ENCODE results near the gene ZNF440.

DNA sequence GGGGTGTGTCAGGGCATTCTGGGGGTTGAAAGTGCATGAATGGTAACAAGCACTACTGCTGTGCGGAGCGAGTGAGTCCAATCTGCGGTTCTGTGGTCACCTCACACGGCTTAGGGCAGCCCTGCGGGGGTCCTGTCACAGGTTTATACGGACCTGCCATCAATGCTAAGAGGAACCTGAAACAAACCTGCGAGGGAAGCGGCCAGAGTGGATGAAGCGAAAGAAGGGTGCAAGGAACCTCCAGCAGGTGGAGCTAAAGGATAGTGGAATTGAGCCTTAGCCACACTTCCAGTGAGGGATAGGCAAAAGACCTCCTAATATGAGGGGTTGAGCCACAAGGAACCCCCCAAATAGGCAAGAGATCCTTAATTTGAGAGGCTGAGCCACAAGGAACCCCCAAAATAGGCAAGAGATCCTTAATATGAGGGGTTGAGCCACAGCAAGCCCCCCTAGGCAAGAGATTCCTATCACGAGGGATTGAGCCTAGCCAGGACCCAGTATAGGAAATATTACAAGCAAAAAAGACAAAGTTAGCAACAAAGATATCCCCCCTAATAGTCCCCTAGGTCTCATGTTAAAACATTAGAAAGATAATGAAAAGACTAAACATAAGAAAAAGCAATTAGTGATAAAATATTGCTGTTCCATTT lies 67.2 kb downstream of the ZNF440 start:
- no peak for TF ChIP-seq POLR2A (IDR thresholded peaks at IDR 0.05; ENCODE audit: borderline replicate concordance, extremely low read depth, insufficient read depth, insufficient read length)
- TF ChIP-seq, protein P1, sequence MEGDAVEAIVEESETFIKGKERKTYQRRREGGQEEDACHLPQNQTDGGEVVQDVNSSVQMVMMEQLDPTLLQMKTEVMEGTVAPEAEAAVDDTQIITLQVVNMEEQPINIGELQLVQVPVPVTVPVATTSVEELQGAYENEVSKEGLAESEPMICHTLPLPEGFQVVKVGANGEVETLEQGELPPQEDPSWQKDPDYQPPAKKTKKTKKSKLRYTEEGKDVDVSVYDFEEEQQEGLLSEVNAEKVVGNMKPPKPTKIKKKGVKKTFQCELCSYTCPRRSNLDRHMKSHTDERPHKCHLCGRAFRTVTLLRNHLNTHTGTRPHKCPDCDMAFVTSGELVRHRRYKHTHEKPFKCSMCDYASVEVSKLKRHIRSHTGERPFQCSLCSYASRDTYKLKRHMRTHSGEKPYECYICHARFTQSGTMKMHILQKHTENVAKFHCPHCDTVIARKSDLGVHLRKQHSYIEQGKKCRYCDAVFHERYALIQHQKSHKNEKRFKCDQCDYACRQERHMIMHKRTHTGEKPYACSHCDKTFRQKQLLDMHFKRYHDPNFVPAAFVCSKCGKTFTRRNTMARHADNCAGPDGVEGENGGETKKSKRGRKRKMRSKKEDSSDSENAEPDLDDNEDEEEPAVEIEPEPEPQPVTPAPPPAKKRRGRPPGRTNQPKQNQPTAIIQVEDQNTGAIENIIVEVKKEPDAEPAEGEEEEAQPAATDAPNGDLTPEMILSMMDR (IDR thresholded peaks at IDR 0.05 in 2 of 3, conservative IDR thresholded peaks at IDR 0.05 in 1 of 3; ENCODE audit: borderline replicate concordance in 1 of 3, insufficient read depth in 1 of 3, low read depth in 2 of 3, low read length in 2 of 3) = peak; percentile 52 to 60 (median 58); a peak in 5 of 6 replicates
- TF ChIP-seq, protein P2, sequence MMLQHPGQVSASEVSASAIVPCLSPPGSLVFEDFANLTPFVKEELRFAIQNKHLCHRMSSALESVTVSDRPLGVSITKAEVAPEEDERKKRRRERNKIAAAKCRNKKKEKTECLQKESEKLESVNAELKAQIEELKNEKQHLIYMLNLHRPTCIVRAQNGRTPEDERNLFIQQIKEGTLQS (IDR thresholded peaks at IDR 0.05) = no peak
- no peak for TF ChIP-seq SP1 (IDR thresholded peaks at IDR 0.05; ENCODE audit: low read depth)
- no peak for TF ChIP-seq ZNF274 (IDR thresholded peaks at IDR 0.05; ENCODE audit: low read depth, low read length)
- no peak for TF ChIP-seq POLR2AphosphoS5 (IDR thresholded peaks at IDR 0.05; ENCODE audit: low read depth, low read length)
- TF ChIP-seq FOSL1 (IDR thresholded peaks at IDR 0.05; ENCODE audit: low read depth) = no peak
- TF ChIP-seq, protein P3, sequence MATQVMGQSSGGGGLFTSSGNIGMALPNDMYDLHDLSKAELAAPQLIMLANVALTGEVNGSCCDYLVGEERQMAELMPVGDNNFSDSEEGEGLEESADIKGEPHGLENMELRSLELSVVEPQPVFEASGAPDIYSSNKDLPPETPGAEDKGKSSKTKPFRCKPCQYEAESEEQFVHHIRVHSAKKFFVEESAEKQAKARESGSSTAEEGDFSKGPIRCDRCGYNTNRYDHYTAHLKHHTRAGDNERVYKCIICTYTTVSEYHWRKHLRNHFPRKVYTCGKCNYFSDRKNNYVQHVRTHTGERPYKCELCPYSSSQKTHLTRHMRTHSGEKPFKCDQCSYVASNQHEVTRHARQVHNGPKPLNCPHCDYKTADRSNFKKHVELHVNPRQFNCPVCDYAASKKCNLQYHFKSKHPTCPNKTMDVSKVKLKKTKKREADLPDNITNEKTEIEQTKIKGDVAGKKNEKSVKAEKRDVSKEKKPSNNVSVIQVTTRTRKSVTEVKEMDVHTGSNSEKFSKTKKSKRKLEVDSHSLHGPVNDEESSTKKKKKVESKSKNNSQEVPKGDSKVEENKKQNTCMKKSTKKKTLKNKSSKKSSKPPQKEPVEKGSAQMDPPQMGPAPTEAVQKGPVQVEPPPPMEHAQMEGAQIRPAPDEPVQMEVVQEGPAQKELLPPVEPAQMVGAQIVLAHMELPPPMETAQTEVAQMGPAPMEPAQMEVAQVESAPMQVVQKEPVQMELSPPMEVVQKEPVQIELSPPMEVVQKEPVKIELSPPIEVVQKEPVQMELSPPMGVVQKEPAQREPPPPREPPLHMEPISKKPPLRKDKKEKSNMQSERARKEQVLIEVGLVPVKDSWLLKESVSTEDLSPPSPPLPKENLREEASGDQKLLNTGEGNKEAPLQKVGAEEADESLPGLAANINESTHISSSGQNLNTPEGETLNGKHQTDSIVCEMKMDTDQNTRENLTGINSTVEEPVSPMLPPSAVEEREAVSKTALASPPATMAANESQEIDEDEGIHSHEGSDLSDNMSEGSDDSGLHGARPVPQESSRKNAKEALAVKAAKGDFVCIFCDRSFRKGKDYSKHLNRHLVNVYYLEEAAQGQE (IDR thresholded peaks at IDR 0.05; ENCODE audit: low read depth) = no peak
- TF ChIP-seq RAD21 (IDR thresholded peaks at IDR 0.05; ENCODE audit: low read depth) = peak; percentile 76
- no peak for TF ChIP-seq CEBPB (IDR thresholded peaks at IDR 0.05; ENCODE audit: low read depth)
- no peak for TF ChIP-seq SRF (IDR thresholded peaks at IDR 0.05; ENCODE audit: low read depth)
- TF ChIP-seq EZH2 (IDR thresholded peaks at IDR 0.05) = no peak
